T-helper 22 cell (primary cell): ENCODE results near the gene DMAC2.
A peak's percentile ranks its signal among the peaks of the same experiment; 100 is the strongest.
"Not testable (repeated sequence)": the region's sequence is repeated elsewhere in the genome, so short reads cannot be mapped to it uniquely, and the experiment has no call there.

Experiments
- DNase-seq: peaks from one replicate; pipeline ENCODE4 v3.0.0-alpha.2; 2020; ENCODE audit warnings: low read depth

The DMAC2 gene

GRCh38 chr19:41439441-41440222 is at the start of gene DMAC2:
DMAC2 (minus strand) TSS chr19:41439912; CDS start chr19:41439899, 13 bp downstream.
- peak; percentile 88 for DNase-seq

DNA sequence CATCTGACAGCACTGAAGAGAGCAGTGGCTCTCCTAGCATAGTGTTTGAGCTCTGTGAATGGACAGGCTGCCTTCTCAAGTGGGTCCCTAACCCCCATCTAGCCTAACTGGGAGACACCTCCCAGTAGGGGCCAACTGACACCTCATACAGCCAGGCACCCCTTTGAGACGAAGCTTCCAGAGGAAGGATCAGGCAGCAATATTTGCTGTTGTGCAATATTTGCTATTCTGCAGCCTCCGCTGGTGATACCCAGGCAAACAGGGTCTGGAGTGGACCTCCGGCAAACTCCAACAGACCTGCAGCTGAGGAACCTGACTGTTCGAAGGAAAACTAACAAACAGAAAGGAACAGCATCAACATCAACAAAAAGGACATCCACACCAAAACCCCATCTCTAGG is 47.2 kb upstream of the DMAC2 start:
- DNase-seq = not testable (repeated sequence)

- no peak for DNase-seq
Measured at GRCh38 chr19:41484822-41485221, 45.1 kb upstream of the DMAC2 start.

- no peak for DNase-seq
Measured at GRCh38 chr19:41480336-41480735, 40.6 kb upstream of the DMAC2 start.

DNA sequence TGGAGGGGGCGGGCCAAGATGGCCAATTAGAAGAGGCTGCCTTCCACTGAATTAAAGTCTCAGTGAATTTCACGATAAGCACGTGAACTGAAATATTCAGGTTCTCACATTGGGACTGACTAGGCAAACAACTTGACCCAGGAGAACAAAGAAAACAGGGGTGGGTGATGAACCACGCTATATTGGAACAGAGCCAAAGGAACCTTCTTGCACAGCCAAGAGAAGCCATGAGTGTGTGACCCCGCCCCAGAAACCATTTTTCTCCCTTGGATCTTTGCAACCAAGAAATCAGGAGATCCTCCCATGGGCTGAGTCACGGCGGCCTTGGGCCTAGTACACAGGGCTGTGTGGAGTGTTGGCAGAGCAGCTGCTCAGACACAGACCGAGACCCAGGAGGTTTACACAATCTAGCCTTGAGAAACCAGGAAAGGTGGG is 40.1 kb upstream of the DMAC2 start:
- no peak for DNase-seq

GRCh38 chr19:41478875-41479756 is 39.4 kb upstream of the DMAC2 start:
- DNase-seq = no peak

GRCh38 chr19:41478171-41478570 is 38.5 kb upstream of the DMAC2 start:
- no peak for DNase-seq

- no peak for DNase-seq
Measured at GRCh38 chr19:41476583-41476982, 36.9 kb upstream of the DMAC2 start.

GRCh38 chr19:41463257-41464256 is 23.8 kb upstream of the DMAC2 start:
- DNase-seq = not testable (repeated sequence)

- no peak for DNase-seq
Measured at GRCh38 chr19:41462497-41462896, 22.8 kb upstream of the DMAC2 start.

DNA sequence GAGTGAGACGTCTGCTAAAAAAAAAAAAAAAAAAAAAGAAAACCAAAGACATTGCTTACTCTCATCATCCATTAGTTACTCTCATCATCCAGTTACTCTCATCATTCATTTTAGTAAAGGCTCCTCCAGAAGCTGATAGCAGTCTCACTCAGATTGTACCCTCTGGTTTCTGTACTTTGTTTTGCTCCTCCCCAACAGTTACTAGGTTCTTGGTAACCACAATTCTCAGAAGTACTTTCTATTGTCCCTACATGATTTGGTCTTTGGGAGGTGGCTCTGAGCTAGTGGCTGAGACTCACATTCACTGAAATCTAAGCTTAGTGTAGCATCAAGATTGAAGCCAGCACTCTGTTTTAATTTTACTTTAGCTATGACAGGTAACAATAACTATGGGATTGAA is 17.5 kb upstream of the DMAC2 start:
- DNase-seq = no peak

DNA sequence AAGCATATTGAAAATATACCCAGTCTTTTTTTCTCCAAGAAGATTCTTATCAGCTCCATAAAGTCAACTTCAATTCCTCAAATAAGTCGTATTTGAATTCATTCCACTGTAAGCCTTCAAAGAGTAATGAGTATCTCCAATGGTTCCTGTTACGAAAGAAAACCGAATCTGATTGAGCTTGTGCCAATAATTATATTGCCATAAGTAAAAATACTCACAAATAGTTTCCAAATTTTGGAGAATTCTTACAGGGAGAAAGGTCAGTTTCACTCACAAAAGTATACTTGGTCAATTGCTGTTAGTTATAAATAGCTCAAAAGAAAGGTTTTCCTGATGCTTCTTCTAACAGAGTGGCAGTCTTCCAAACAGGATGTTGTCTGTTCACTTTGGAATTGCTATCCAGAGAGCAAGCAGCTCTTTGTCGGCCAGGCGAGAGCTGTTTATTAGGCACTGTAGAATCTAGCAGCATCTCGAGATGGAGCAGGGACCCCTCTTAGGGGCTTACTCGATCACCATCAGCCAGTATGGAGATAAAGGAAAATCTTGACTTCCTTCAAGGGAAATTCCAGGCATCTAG is 16.7 kb upstream of the DMAC2 start:
- no peak for DNase-seq

DNA sequence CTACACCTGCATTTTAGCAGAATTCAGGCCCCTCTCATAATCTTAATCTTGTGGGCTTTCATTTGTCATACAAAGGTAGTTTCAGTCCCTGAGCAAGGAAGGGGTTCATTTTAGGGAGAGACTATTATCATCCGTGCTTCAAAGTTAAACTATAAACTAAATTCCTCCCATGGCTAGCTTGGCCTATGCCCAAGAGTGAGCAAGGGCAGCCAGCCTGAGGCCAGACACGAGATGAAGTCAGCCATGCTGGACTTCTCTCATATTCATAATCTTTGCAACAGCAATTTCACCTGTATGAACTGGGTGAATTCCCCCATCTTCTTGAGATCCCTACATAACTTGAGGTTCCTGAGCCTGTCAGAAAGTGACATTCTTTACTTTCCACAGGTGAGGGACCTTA is 16.2 kb upstream of the DMAC2 start:
- DNase-seq = no peak

- no peak for DNase-seq
Measured at GRCh38 chr19:41452584-41453275, 13.0 kb upstream of the DMAC2 start.

DNA sequence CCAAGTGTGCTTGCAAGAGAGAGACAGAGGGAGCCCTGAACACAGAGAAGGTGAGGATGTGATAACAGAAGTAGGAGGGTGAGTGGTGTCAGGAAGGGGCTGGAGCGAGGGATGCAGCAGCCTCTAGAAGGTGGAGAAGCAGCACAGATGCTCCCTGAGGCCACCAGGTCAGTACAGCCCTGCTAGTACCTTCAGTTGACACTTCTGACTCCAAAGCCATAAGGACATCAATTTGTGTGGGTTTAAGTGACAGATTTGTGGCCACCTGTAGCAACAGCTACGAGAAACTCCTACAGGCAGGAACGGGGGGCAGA is 10.1 kb upstream of the DMAC2 start:
- no peak for DNase-seq

DNA sequence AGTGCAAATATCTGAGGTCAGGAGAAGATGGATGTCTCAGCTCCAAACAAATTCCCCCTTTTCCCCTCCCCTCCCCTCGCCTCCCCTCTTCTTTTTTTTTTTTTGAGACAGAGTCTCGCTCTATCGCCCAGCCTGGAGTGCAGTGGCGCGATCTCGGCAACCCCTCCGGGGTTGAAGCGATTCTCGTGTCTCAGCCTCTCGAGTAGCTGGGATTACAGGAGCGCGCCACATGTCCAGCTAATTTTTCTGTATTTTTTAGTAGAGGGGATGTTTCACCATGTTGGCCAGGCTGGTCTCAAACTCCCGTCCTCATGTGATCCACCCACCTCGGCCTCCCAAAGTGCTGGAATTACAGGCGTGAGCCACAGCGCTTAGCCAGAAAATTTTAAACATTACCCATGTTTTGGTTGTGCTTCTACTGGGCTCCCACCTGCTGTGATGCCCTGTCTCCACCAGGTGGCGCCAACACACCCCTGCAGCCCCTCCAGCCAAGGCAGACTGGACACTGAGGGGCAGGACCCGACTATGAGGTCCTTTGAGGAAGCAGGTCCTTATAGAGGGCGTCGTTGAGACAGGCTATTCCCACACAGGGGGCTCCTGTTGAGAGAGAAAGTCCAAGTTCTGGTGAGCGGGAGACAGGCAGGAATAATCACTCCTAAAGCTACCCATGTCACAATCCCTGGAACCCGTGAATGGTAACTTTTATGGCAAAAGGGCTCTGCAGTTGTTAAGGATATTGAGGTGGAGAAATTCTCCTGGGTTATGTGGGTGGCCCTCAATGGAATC is 9.6 kb upstream of the DMAC2 start:
- peak; percentile 48 for DNase-seq

- DNase-seq = no peak
Measured at GRCh38 chr19:41447732-41448332, 8.1 kb upstream of the DMAC2 start.

DNA sequence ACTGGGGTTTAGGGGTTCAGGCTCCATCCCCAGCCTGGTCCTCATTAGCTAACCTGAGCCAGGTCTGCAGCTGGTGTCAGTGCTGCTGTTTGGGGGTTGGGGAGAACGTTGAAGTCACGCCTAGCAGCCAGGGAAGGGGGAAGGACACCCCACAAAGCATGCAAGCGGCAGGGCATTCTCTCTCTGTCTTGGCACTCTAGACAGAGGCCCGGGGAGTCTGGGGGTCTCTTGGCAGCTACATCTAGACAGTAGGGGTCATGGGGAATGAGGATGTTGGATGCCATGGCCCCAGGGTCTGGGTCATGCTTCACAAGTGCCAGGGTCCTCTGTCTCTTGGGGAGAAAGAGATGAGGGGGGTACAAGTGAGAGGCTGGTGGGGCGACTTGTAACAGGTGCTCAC is 5.9 kb upstream of the DMAC2 start:
- no peak for DNase-seq

- no peak for DNase-seq
Measured at GRCh38 chr19:41443813-41444455, 4.2 kb upstream of the DMAC2 start.
